Measurements from ENCODE around the gene PSMC3IP. TPM values are rescaled to one million over a fixed set of nuclear protein-coding genes. Genes with fewer than 3 reads are reported as not detected.

The PSMC3IP gene
- total RNA-seq, 1 donor from 2014 or later, result 5.6 TPM

DNA sequence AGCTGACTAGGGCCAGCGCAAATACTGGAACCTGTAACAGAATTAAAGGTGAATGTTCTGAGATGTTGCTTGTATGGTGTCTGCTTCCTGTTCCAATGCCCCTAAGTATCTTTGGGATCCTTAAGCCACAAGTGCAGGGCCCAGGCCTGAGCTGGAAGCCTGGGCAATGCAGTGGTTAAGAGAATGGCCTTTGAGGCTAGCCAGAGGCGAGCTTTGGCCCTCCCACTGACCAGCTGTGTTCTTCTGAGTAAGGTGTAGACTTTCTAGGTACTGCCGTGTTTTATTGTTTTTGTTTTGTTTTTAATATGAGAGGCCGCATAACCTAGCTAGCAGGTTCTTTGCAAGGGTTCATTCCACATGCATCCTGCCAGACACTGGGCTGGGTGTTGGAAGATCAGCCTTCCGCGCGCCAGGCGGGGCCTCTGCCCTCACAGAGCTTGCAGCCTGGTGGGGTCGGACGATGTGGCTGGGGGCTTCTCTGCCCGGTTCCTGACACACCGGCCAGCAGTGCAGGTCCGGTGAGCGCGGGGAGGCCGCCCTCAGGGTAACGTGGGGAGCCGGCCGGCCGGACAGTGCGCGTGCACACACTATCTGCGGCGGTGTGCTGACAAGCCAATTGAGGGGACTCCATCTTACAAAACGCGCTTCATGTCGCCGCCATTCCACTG, 11.2 kb downstream of the PSMC3IP start:
- Mint-ChIP-seq H3K27me3 (ENCODE audit: unreplicated experiment) (no peaks in the 10 kb centered on the region), H3K27ac (ENCODE audit: unreplicated experiment) (peak overlapping the region; percentile 92), H3K36me3 (ENCODE audit: unreplicated experiment) (peaks cover 15% of the 10 kb centered on the region), H3K9me3 (ENCODE audit: unreplicated experiment) (no peaks in the 10 kb centered on the region), H3K4me1 (ENCODE audit: unreplicated experiment) (peaks cover 36% of the 10 kb centered on the region), H3K4me3 (ENCODE audit: unreplicated experiment) (peak overlapping the region; percentile 91)
- TF ChIP-seq, protein P1, sequence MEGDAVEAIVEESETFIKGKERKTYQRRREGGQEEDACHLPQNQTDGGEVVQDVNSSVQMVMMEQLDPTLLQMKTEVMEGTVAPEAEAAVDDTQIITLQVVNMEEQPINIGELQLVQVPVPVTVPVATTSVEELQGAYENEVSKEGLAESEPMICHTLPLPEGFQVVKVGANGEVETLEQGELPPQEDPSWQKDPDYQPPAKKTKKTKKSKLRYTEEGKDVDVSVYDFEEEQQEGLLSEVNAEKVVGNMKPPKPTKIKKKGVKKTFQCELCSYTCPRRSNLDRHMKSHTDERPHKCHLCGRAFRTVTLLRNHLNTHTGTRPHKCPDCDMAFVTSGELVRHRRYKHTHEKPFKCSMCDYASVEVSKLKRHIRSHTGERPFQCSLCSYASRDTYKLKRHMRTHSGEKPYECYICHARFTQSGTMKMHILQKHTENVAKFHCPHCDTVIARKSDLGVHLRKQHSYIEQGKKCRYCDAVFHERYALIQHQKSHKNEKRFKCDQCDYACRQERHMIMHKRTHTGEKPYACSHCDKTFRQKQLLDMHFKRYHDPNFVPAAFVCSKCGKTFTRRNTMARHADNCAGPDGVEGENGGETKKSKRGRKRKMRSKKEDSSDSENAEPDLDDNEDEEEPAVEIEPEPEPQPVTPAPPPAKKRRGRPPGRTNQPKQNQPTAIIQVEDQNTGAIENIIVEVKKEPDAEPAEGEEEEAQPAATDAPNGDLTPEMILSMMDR (IDR thresholded peaks at IDR 0.05), result no peak
- no peak for DNase-seq (ENCODE audit: extremely low spot score, unreplicated experiment)

DNA sequence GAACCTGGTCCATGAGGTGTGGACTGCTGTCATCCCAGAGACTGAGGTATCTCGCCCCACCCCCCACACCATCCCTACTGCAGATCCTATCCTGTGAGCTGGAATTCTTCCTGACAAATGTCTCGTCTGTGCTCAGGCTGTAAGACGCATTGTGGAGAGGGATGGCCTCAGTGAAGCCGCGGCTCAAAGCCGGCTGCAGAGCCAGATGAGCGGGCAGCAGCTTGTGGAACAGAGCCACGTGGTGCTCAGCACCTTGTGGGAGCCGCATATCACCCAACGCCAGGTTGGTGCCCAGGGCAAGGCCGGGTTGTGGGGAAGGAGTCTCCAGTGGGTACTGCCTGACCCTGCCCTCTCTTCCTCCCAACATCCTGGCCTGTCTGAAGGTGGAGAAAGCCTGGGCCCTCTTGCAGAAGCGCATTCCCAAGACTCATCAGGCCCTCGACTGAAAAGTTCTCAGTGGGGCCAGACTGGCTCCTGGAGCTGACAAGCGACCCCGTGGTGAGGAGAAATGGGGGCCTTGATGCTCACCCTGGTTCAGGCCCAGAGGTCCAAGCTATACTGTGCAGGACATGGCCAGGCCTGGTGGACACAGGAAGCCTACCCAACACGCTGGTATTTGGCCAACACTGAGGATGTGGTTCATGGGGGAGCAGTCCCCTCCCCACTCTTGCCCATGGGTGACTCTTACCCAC, 11.9 kb downstream of the PSMC3IP start:
- H3K4me3 Mint-ChIP-seq (ENCODE audit: unreplicated experiment), result peak overlapping the region; percentile 22
- H3K4me1 Mint-ChIP-seq (ENCODE audit: unreplicated experiment), result peaks cover 37% of the 10 kb centered on the region
- DNase-seq (ENCODE audit: extremely low spot score, unreplicated experiment), result no peak
- H3K9me3 Mint-ChIP-seq (ENCODE audit: unreplicated experiment), result no peaks in the 10 kb centered on the region
- H3K36me3 Mint-ChIP-seq (ENCODE audit: unreplicated experiment), result peaks cover 10% of the 10 kb centered on the region
- H3K27me3 Mint-ChIP-seq (ENCODE audit: unreplicated experiment), result no peaks in the 10 kb centered on the region
- peak overlapping the region; percentile 92 for H3K27ac Mint-ChIP-seq (ENCODE audit: unreplicated experiment)
- TF ChIP-seq, protein P1 (IDR thresholded peaks at IDR 0.05), result no peak

DNA sequence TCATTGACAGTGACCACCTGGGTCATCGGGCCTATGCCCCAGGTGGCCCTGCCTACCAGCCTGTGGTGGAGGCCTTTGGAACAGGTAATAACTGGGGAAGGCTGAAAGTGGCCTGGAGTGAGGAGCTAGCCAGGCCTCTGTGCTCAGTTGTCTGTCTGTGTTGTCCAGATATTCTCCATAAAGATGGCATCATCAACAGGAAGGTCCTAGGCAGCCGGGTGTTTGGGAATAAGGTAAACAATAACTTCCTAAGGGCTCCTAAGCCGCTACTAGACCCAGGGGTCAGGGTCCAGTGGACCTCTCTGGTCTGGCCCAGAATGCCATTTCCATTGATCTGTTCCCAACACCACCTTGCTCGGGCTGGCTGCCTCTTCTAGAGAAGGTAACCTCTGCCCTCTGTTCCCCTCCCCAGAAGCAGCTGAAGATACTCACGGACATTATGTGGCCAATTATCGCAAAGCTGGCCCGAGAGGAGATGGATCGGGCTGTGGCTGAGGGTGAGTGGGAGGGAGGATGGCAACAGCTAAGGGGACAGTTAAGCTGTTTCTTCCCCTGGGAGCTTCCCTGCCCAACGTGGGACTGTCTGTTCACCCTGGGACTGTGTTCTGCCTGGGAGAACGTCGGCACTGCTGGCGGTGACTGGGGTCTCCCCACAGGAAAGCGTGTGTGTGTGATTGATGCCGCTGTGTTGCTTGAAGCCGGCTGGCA, 12.6 kb downstream of the PSMC3IP start:
- peaks cover 7% of the 10 kb centered on the region for H3K36me3 Mint-ChIP-seq (ENCODE audit: unreplicated experiment)
- H3K4me1 Mint-ChIP-seq (ENCODE audit: unreplicated experiment), result peaks cover 41% of the 10 kb centered on the region

DNA sequence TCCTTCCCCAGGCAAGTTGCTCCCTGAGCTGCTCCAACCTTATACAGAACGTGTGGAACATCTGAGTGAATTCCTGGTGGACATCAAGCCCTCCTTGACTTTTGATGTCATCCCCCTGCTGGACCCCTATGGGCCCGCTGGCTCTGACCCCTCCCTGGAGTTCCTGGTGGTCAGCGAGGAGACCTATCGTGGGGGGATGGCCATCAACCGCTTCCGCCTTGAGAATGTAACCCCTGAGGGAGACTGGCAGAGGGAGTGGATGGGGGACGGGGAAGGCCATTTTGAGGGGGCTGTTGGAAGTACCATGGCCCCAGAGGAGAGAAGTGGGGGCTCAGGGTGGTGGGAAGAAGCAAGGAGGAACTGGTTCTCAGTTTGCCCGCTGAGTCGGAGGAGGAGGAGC, 13.6 kb downstream of the PSMC3IP start:
- H3K27ac Mint-ChIP-seq (ENCODE audit: unreplicated experiment), result peak overlapping the region; percentile 65

More for the DNA sequence above, 12.6 kb downstream of the PSMC3IP start:
- TF ChIP-seq, protein P1 (IDR thresholded peaks at IDR 0.05), result no peak
- Mint-ChIP-seq H3K4me3 (ENCODE audit: unreplicated experiment) (no peak overlapping the region), H3K27me3 (ENCODE audit: unreplicated experiment) (no peaks in the 10 kb centered on the region), H3K27ac (ENCODE audit: unreplicated experiment) (no peak overlapping the region), H3K9me3 (ENCODE audit: unreplicated experiment) (no peaks in the 10 kb centered on the region)
- DNase-seq (ENCODE audit: extremely low spot score, unreplicated experiment), result no peak

More for the DNA sequence above, 13.6 kb downstream of the PSMC3IP start:
- Mint-ChIP-seq H3K27me3 (ENCODE audit: unreplicated experiment) (no peaks in the 10 kb centered on the region), H3K4me3 (ENCODE audit: unreplicated experiment) (peak overlapping the region; percentile 88), H3K9me3 (ENCODE audit: unreplicated experiment) (no peaks in the 10 kb centered on the region), H3K4me1 (ENCODE audit: unreplicated experiment) (peaks cover 43% of the 10 kb centered on the region), H3K36me3 (ENCODE audit: unreplicated experiment) (peaks cover 2% of the 10 kb centered on the region)
- DNase-seq (ENCODE audit: extremely low spot score, unreplicated experiment), result no peak
- TF ChIP-seq, protein P1 (IDR thresholded peaks at IDR 0.05), result no peak

All from osteocyte (in vitro differentiated cells).